ENCODE results near the gene ACAT2.
A peak's percentile ranks its signal among the peaks of the same experiment; 100 is the strongest.
"Not testable (repeated sequence)": the region's sequence is repeated elsewhere in the genome, so short reads cannot be mapped to it uniquely, and the experiment has no call there.

ACAT2 gene

DNA sequence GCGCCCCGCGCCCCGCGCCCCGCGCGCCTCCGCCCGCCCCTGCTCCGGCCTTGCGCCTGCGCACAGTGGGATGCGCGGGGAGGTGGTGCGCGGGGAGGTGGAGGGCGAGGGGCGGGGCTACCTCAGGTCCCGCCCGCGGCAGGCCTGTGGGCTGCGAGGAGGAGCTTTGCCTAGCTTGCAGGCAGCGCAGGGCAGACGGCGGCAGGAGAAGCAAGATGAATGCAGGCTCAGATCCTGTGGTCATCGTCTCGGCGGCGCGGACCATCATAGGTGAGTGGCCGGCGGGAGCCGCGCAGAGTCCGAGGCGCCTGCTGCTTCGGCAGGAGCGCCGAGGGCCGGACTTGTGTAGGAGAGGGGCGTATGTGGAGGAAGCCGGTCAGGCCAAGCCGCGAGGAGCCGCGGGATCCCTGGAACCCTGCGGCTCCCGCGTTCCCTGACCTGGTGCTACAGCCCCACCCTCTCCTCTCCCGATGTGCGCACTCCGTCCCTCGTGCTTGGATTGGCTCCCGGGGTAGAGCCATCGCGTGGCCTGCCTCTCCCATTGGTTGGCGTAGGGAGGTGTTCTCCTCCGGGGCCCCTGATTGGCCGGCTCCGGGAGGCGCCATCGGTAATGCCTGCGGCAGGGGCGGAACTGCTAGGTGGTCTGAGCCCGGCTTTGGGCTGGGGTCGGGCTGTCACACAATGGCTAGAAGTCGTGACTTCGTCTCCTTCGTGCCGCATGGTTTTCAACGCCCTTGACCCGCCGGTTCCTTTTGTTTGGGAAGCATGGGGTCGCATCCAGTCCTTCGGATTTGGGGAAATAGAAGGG, at the start of gene ACAT2:
Gene ACAT2, plus strand, starts transcription at position 173 of the 808 bp plus-strand sequence. Its CDS starts 43 bp downstream, at position 216.
- DNase-seq: peak; percentile 89 to 93

DNA sequence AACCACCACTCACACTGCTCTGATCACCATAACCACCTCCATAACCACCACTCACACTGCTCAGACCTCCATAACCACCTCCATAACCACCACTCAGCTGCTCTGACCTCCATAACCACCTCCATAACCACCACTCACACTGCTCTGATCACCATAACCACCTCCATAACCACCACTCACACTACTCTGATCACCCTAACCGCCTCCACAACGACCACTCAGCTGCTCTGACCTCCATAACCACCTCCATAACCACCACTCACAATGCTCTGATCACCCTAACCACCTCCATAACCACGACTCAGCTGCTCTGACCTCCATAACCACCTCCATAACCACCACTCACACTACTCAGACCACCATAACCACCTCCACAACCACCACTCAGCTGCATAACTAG, 49.5 kb upstream of the ACAT2 start:
- not testable (repeated sequence) for DNase-seq

DNA sequence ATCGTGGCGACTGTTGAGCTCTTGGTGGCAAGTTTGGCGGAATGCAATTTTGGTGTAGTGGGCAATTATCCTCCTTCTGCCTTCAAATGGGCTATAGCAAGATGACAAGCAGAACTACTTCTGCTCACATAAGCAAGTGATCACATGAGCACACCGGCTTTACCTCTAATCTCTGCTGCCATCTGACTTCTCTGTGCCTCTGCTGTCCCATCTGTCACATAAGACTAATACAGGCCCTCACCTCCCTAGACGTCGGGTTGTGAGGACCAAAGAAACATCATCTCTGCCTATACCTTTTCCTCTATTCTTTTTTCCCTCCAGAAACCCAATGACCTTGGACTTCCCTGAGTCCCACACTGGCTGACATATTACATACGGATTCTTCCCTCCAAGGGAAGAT, 47.9 kb upstream of the ACAT2 start:
- DNase-seq: no peak

GRCh38 chr6:159714404-159714803, 47.4 kb upstream of the ACAT2 start:
- no peak for DNase-seq

DNA sequence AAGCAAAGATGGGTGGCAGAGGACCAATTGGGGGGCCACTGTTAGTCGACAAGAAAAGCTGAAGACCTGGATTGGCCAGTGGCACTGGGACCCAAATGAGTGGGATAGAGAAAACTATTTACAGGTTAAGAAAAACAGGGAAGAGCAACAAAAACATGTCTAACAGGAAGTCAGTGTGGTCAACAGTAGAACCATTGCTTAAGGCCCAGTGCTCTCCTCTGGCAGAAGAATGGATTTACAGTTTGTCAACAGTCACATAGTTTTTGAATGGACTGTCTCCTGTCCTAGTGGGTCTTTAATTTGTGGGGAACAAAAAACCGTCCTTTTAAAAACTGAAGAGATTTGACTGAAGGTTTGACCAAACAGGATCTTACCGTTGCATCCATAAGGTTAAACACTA, 46.7 kb upstream of the ACAT2 start:
- DNase-seq: peak; percentile 39 to 42

- DNase-seq: no peak
These were observed 46.2 kb upstream of the ACAT2 start for GRCh38 chr6:159715605-159716004.

- peak; percentile 96 to 99 for DNase-seq
These were observed 45.4 kb upstream of the ACAT2 start for GRCh38 chr6:159716247-159717096.

DNA sequence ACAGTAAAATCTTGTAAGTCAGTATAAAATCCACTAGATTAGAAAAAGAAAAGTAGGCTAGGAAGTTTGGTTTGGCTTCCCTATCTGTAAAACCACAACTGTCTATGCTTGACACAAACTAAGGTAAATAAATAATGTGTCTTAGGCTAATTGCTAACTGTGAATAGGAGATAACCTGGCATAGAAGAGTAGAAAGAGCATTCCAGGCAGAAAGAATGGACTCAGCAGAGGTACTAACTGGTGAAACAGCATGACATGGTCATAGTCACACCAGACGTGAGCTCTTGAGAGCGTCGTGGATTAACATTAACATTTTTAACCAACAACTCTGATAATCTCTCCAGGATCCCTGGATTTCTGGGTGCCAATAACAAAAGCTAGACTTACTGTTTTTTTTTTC, 43.2 kb upstream of the ACAT2 start:
- DNase-seq: no peak

GRCh38 chr6:159719287-159719686, 42.6 kb upstream of the ACAT2 start:
- no peak for DNase-seq

DNA sequence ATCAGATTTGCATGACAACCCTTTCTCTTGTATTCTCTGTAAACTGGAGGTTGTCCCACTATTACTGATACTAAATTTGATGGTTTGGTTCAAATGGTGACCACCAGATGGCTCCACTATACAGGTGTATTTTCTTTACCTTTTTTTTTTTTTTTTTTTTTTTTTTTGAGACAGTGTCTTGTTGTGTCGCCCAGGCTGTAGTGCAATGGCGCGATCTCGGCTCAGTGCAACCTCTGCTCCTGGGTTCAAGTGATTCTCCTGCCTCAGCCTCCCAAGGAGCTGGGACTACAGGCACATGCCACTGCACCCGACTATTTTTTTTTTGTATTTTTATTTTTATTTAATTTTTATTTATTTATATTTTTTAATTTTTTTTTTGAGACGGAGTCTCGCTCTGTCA, 41.1 kb upstream of the ACAT2 start:
- DNase-seq: no peak

DNA sequence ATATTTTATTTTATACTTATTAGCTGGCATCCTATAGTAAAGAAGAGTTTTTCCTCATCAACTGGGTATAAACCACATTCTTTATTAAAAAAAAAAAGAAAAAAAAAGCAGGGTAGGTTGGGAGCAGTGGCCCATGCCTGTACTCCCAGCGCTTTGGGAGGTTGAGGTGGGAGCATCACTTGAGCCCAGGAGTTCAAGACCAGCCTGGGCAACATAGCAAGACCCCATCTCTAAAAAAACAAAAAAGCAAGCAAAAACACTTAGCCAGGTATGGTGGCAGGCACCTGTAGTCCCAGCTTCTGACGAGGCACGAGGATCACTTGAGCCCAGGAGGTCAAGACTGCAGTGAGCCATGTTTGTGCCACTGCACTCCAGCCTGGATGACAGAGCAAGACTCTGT, 39.9 kb upstream of the ACAT2 start:
- DNase-seq: not testable (repeated sequence)

DNA sequence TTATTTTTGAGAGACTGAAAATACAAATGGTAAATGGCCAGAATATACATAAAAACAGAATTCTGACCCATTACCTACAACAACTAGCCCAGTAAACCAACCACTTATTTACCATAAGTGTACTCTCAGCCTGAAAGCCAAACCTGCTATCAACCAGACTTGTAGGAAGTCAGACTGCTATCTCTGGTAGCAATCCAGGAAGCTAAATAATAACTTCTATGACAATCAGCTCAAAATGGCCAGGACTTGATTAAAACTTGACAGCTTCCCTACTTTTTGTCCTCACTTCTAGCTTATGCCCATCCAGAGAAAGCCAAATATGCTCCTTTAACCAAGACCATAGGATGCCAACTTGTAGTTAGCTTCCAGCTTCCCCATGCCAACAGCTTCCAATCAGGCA, 39.2 kb upstream of the ACAT2 start:
- no peak for DNase-seq

DNA sequence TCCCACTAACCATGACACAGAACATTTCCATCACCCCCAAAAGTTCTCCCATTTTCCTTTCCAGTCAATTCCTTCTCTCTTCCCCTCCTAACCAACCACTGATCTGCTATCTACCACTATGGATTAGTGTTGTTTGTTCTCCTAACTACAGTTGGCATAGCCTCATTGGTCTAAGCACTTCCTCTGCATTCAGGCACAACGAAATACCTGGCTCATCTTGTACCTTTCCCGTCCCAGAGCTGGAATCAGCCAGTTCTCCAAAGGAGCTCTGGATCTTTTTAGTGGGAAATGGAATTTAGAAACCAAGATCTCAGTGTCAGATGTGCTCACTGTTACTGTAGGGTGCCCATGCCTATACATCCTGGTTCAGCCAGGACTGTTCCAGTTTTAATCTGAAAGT, 38.6 kb upstream of the ACAT2 start:
- DNase-seq: no peak

- DNase-seq: no peak
These were observed 37.1 kb upstream of the ACAT2 start for GRCh38 chr6:159724778-159725177.

GRCh38 chr6:159725208-159725607, 36.6 kb upstream of the ACAT2 start:
- DNase-seq: not testable (repeated sequence)

GRCh38 chr6:159726255-159726917, 35.5 kb upstream of the ACAT2 start:
- peak in 1 of 2 donors; percentile 26 for DNase-seq

GRCh38 chr6:159726918-159727716, 34.7 kb upstream of the ACAT2 start, which contains the start of gene WTAP:
WTAP (plus strand) TSS chr6:159727506; CDS start chr6:159736266, 8,760 bp downstream.
- peak; percentile 85 to 90 for DNase-seq

DNA sequence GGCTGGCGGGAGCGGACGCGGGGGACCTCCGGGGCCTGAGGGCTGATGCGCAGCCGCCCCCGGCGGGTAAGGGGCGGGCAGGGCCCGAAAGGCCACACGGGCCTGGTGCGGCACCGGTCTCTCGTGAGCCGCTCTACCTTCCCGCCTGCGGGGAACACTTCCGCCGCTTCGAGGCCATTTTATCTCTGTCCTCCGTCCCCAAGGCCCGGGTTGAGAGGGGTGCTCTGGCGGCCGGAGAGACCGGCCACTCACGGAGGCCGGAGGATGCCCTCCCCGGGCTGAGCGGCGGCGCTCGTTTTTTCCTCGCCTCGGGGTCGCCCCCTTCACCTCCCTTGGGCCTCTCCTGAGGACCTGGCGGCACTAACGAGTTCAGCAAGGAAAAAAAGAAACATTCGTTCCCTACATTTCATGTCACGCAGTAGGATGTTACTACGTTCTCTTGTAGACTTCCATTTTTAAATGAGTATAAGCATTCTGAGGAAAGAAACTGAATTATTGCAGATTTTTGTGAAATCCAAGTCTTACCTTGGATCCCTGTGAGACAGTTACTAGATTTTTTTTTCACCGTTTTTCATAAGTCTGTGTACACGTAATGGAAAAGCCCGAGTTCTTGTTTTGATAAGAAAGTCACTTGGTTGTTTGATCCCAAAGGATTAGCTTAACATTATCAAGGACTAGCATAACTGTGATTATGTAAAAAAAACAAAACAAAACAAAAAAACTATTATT, 34.0 kb upstream of the ACAT2 start:
- peak in 1 of 2 donors; percentile 54 for DNase-seq

DNA sequence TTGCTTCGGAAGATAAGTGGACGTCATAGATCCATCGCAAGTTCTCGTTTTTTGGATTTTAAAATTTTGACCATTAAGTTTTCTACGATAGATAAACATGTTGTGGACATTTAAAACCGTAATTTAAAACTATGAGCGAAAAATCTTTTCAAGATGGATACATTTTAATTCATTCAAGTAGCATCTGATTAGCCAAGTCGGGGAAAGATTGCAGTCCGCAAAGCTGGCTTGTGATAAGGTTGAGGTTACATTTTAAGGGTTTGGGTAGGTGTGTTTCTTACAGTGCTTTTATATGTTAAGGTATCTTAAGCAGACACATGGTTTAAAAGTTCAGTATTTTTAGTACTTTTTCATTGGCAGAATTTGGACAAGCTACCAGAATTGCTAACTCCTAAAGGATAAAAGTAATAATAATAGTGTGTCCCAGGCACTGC, 33.3 kb upstream of the ACAT2 start:
- DNase-seq: no peak

- DNase-seq: peak in 1 of 2 donors; percentile 35
These were observed 32.1 kb upstream of the ACAT2 start for GRCh38 chr6:159729598-159730331.

- no peak for DNase-seq
These were observed 31.5 kb upstream of the ACAT2 start for GRCh38 chr6:159730332-159730676.

Data from inflammatory macrophage treated with lipopolysaccharide for 1 hour (primary cell).